Gastroesophageal sphincter (tissue), 3 donors: ENCODE results near the gene CACNA1E.

Experiments used
- POLR2A ChIP-seq, 2 donors: fragments of 450-650 bp; IDR thresholded peaks; one replicate each; pipeline ENCODE4 v1.6.1; 2017; ENCODE audit warnings: antibody characterized with exemption in 2 of 2, mild to moderate bottlenecking in 2 of 2, moderate library complexity in 1 of 2
- TF ChIP-seq, protein P1 (sequence below), 4 experiments: fragments of 200-600 bp in 2 of 4; fragments of 450-650 bp in 2 of 4; sonication (generic) in 1 of 4; IDR thresholded peaks; one replicate each; pipeline ENCODE4 v1.5.1; 2017 to 2019; ENCODE audit warnings: antibody characterized with exemption in 4 of 4, mild to moderate bottlenecking in 2 of 4, moderate library complexity in 2 of 4

DNA sequence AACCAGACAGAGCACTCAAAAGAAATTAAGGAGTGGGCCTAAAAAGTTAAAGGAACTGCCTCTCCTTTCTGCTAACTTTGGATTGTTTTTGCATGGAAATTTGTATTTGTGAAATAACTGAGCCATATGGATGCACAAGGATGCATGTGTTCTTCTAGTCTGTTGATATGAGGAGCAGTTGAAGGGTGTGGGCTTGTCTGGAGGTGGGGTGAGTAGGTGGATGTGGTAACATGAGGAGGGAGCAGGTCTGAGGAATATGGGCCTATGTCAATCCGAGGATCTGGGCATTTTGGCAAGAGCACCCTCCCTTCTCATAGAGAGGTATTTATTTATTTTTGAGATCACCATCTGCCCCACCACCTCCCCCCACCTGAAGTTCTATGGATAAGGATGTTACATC is 13.4 kb downstream of the CACNA1E start:
- TF ChIP-seq, protein P1, sequence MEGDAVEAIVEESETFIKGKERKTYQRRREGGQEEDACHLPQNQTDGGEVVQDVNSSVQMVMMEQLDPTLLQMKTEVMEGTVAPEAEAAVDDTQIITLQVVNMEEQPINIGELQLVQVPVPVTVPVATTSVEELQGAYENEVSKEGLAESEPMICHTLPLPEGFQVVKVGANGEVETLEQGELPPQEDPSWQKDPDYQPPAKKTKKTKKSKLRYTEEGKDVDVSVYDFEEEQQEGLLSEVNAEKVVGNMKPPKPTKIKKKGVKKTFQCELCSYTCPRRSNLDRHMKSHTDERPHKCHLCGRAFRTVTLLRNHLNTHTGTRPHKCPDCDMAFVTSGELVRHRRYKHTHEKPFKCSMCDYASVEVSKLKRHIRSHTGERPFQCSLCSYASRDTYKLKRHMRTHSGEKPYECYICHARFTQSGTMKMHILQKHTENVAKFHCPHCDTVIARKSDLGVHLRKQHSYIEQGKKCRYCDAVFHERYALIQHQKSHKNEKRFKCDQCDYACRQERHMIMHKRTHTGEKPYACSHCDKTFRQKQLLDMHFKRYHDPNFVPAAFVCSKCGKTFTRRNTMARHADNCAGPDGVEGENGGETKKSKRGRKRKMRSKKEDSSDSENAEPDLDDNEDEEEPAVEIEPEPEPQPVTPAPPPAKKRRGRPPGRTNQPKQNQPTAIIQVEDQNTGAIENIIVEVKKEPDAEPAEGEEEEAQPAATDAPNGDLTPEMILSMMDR (IDR thresholded peaks at IDR 0.05) = no peak
- TF ChIP-seq POLR2A (IDR thresholded peaks at IDR 0.05) = no peak
